Fibroblast of the aortic adventitia (primary cell): ENCODE results near the gene SSH3. TPM values are rescaled to one million over a fixed set of nuclear protein-coding genes. Genes with fewer than 3 reads are reported as not detected.

Source experiments
- DNase-seq: peaks from one replicate; pipeline ENCODE4 v3.0.0-alpha.2; 2010; ENCODE audit warnings: low read depth
- H3K4me3 ChIP-seq: 2 replicates; pipeline ENCODE4 v1.5.1; 2011; ENCODE audit warnings: low read depth, mild to moderate bottlenecking, control low read depth, low read length, moderate library complexity
- CTCF ChIP-seq: IDR thresholded peaks from 2 replicates; pipeline ENCODE4 v1.5.1; 2011; ENCODE audit warnings: mild to moderate bottlenecking, low read length, control low read depth, inconsistent platforms; ENCODE audit not compliant: insufficient read depth
- total RNA-seq: library from RNA; depleted of rRNA; stranded (reverse); fragments of >200 nt; gene quantifications from 2 replicates; pipeline ENCODE4 v1.2.3, GENCODE V29; 2012; ENCODE audit warnings: low replicate concordance

The SSH3 gene, protein sequence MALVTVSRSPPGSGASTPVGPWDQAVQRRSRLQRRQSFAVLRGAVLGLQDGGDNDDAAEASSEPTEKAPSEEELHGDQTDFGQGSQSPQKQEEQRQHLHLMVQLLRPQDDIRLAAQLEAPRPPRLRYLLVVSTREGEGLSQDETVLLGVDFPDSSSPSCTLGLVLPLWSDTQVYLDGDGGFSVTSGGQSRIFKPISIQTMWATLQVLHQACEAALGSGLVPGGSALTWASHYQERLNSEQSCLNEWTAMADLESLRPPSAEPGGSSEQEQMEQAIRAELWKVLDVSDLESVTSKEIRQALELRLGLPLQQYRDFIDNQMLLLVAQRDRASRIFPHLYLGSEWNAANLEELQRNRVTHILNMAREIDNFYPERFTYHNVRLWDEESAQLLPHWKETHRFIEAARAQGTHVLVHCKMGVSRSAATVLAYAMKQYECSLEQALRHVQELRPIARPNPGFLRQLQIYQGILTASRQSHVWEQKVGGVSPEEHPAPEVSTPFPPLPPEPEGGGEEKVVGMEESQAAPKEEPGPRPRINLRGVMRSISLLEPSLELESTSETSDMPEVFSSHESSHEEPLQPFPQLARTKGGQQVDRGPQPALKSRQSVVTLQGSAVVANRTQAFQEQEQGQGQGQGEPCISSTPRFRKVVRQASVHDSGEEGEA
- 11.7 and 12.3 TPM in 2 replicates for total RNA-seq

- TF ChIP-seq CTCF, result no peak
- peak; percentile 49 for DNase-seq
- peak within 1 kb of the TSS; percentile 84 for H3K4me3 ChIP-seq
Measured at GRCh38 chr11:67303132-67303834, at the start of gene SSH3. SSH3 (plus strand) TSS chr11:67303530; CDS start chr11:67303626, 96 bp downstream.

DNA sequence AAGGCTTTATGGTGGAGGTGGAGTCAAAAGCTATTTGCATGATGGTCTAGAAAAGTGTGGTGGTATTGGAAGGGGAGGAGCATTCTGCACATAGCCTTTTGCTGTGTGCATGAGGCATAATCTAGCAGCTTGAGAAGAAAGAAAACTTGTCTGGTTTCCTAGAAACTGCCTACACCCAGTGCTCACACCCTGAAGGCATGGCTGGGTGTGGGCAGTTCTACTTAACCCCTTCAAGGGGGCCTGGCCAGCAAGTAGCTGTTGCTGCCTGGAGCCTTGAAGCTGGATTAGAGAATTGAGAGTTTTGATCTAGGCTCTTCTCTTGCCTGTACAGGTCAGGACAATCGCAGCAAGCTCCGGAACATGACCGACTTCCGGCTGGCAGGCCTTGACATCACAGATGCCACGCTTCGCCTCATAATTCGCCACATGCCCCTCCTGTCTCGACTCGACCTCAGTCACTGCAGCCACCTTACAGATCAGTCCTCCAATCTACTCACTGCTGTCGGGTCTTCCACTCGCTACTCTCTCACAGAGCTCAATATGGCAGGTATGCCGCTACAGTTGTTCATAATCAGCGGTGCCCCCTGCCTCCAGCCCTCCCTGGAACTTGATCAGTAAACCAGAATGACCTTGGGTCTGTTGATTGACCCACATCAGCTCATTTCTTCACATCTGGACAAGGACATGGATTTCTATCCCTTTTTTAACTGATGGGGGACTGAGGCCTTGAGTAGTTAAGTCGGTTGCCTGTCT lies 49.3 kb upstream of the SSH3 start:
- DNase-seq, result no peak
- TF ChIP-seq CTCF, result no peak

DNA sequence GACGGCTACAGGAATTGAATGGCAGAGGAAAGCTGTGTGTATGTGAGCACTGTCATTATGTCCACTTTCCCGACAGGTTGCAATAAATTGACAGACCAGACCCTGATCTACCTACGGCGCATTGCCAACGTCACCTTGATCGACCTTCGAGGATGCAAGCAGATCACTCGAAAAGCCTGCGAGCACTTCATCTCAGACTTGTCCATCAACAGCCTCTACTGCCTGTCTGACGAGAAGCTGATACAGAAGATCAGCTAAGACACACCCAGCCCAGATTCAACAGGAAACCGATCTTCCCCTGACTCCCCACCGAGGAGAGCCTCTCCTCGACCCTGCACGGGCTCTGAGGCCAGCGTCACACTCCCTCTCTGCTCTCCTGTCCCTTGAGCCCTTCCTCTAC lies 48.5 kb upstream of the SSH3 start:
- DNase-seq, result no peak
- H3K4me3 ChIP-seq, result no peak overlapping the region
- no peak for TF ChIP-seq CTCF

More for the DNA sequence above, 49.3 kb upstream of the SSH3 start:
- no peak overlapping the region for H3K4me3 ChIP-seq

DNA sequence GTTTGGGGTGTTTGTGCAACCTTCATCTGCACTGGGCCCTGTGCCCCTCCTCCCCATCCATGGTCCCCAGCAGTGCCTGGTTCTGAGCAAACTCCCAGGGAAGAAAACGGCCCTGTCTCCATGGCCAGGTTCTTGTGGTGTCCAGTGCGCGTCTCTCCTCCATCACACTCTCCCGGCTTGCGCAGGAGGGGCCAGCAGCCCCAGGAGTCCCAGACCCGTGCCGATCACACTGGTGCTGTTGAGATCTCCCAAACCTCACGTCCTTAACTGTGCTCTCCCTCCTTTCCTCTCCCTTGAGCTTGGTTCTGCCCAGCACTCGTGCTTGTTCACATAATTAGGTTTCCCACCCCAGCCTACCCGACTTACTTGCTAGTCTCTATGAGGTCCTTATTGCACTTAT lies 48.0 kb upstream of the SSH3 start:
- DNase-seq, result no peak
- no peak overlapping the region for H3K4me3 ChIP-seq
- TF ChIP-seq CTCF, result no peak

DNA sequence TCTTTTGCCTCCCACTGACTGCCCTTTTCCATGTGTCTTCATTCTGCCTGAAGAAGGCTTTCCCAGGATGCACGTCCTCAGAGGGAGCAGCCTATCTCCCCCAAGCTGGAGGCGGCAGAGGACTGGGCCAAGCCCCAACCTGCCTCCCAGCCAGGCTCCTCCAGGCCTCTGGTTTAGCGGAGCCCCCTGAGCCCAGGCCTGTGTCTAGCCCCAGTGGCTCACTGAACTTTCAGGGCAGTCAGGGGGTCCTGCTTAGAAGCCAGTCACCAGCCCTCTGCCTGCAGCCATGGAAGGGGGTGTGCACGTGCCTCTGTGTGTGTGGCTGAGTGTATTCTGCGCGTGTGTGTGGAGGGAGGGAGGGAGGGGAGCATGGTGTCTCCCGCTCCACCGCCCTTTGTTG lies 47.5 kb upstream of the SSH3 start:
- no peak for DNase-seq
- no peak for TF ChIP-seq CTCF

DNA sequence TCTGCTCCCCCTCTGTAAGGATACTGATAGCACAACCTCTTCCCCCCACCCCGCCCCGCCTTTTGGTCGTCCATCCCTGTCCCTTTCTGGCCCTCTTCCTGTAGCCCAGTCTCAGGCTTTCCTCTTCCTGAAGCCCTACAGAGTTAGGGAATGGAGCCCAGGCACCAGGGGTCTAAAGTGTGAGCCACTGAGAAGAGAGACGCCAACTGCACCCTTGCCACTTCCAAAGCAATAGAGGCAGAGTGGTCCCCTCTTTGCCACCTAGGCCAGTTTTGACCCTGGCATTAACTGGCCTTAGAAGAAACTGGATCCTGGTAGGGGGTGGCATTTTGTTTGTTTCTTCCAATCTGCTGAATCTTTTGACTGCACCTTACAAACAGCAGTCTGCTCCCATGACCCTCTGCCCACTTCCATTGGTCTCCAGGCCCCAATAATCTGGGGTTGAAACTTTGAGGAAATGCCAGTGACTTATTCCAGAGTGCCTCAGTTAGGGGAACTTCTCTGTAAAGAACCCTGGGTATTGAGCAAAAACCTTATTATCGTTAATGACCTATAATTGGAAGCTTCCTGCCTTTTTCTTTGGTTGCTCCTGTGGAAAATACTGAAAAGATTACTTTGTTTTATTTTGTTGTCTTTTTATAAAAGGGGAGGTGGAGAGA lies 46.7 kb upstream of the SSH3 start:
- TF ChIP-seq CTCF, result no peak
- no peak overlapping the region for H3K4me3 ChIP-seq
- DNase-seq, result no peak

More for the DNA sequence above, 47.5 kb upstream of the SSH3 start:
- H3K4me3 ChIP-seq, result no peak overlapping the region
